Measurements from ENCODE around the gene CMKLR1.

DNA sequence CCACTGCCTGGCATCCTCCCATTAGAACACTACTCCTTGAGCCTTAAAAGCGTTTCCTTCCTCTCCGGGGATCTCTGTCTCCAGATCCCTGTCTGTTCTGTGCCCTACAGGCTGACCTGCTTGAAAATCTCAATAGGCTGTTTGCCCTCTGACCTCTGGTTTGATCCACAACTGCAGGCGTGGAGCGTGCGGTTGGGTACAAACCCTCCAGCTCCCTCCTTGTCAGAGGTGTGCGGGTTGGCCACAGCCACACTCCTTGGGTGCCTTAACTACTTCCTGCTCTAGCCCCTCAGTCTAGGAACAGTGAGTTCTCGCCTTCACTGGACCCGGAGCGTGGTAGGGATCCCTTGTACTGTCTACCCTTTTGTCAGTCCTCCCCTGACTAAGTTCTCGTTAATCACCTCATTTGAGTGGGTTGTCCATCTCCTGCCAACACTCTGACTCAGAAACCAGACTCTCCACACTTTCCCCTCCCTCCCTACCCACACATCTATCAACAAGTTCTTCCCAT is 33.1 kb downstream of the CMKLR1 start:
- TF ChIP-seq, protein P1, sequence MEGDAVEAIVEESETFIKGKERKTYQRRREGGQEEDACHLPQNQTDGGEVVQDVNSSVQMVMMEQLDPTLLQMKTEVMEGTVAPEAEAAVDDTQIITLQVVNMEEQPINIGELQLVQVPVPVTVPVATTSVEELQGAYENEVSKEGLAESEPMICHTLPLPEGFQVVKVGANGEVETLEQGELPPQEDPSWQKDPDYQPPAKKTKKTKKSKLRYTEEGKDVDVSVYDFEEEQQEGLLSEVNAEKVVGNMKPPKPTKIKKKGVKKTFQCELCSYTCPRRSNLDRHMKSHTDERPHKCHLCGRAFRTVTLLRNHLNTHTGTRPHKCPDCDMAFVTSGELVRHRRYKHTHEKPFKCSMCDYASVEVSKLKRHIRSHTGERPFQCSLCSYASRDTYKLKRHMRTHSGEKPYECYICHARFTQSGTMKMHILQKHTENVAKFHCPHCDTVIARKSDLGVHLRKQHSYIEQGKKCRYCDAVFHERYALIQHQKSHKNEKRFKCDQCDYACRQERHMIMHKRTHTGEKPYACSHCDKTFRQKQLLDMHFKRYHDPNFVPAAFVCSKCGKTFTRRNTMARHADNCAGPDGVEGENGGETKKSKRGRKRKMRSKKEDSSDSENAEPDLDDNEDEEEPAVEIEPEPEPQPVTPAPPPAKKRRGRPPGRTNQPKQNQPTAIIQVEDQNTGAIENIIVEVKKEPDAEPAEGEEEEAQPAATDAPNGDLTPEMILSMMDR (IDR thresholded peaks at IDR 0.05; ENCODE audit: borderline replicate concordance, extremely low read depth, low read length, poor library complexity, severe bottlenecking), result no peak
- no peak for TF ChIP-seq EZH2 (IDR thresholded peaks at IDR 0.05; ENCODE audit: borderline replicate concordance, low read depth, low read length, severe bottlenecking)

Measured in DND-41 (cell line).